Prostate gland (tissue), 2 donors: ENCODE results near the gene TEAD4. TPM values are rescaled to one million over a fixed set of nuclear protein-coding genes. Genes with fewer than 3 reads are reported as not detected.

Experiments used
- DNase-seq: peaks from one replicate; pipeline ENCODE4 v3.0.0-alpha.2; 2019; ENCODE audit warnings: low spot score
- H3K27ac ChIP-seq, 2 donors: fragments of 200-600 bp; sonication (generic); 2 replicates each; pipeline ENCODE4 v1.5.1; 2017 to 2019
- H3K27me3 ChIP-seq: fragments of 200-600 bp; sonication (generic); replicated peaks from 2 replicates; pipeline ENCODE4 v1.5.1; 2019; ENCODE audit not compliant: insufficient read depth
- H3K36me3 ChIP-seq, 2 donors: fragments of 200-600 bp; sonication (generic); 1 replicate in 1 of 2; 2 replicates in 1 of 2; pipeline versions ENCODE4 v1.5.1 to v1.8.1; 2017 to 2019
- H3K4me1 ChIP-seq: fragments of 200-600 bp; sonication (generic); replicated peaks from 2 replicates; pipeline ENCODE4 v1.5.1; 2019
- H3K4me3 ChIP-seq, 2 donors: fragments of 200-600 bp; sonication (generic); 2 replicates each; pipeline ENCODE4 v1.5.1; 2017 to 2019
- H3K9me3 ChIP-seq: fragments of 200-600 bp; sonication (generic); 2 replicates; pipeline ENCODE4 v1.5.1; 2017
- CTCF ChIP-seq, 4 experiments: fragments of 200-600 bp in 2 of 4; fragments of 450-650 bp in 2 of 4; sonication (generic) in 2 of 4; IDR thresholded peaks; 1 replicate in 3 of 4; 2 replicates in 1 of 4; pipeline ENCODE4 v1.5.1; 2016 to 2019; ENCODE audit warnings: antibody characterized with exemption in 4 of 4, mild to moderate bottlenecking in 2 of 4, moderate library complexity in 2 of 4
- POLR2A ChIP-seq: fragments of 450-650 bp; IDR thresholded peaks from one replicate; pipeline ENCODE4 v1.6.1; 2016; ENCODE audit warnings: antibody characterized with exemption, mild to moderate bottlenecking
- POLR2AphosphoS5 ChIP-seq: sonication (generic); formaldehyde crosslinking; IDR thresholded peaks from one replicate; pipeline ENCODE4 v1.6.1; 2017; ENCODE audit warnings: antibody characterized with exemption
- WGBS: methylation state at CpG from one replicate; pipeline ENCODE4 v1.1.5; 2018; 5-methylcytosine and 5-hydroxymethylcytosine counted together
- intact Hi-C: fragments of 100-400 bp; cut with DNase I; formaldehyde crosslinking; loops from one replicate; pipeline ENCODE4 v1.14.2; 2022
- total RNA-seq, 2 donors: library from RNA; depleted of rRNA; stranded (reverse); fragments of >200 nt; gene quantifications; one replicate each; pipeline ENCODE4 v1.1.0, GENCODE V29; 2016

Gene TEAD4
- total RNA-seq, 2 donors from 2014 or later, result 9.9 to 20.9 TPM

GRCh38 chr12:3009780-3010179 lies 50.6 kb downstream of the TEAD4 start:
- intact Hi-C loops, result no loop called here
- no peak for DNase-seq
- no peaks in the 10 kb centered on the region for H3K27me3 ChIP-seq
- H3K36me3 ChIP-seq, result no peaks in the 10 kb centered on the region
- 92% methylated on average over 14 of the region's 14 CpGs for WGBS
- TF ChIP-seq POLR2AphosphoS5, result no peak
- TF ChIP-seq POLR2A, result no peak
- no peak for TF ChIP-seq CTCF (IDR thresholded peaks at IDR 0.05)
- no peak overlapping the region for H3K4me3 ChIP-seq
- no peaks in the 10 kb centered on the region for H3K9me3 ChIP-seq
- H3K27ac ChIP-seq, result no peak overlapping the region
- no peaks in the 10 kb centered on the region for H3K4me1 ChIP-seq

- no peaks in the 10 kb centered on the region for H3K4me1 ChIP-seq
- WGBS, result 86% methylated on average over 22 of the region's 22 CpGs
- H3K27ac ChIP-seq, result no peak overlapping the region
Observed at GRCh38 chr12:3010214-3010930, 51.2 kb downstream of the TEAD4 start.

GRCh38 chr12:3012786-3013185 lies 53.6 kb downstream of the TEAD4 start:
- intact Hi-C loops, result no loop called here
- 94% methylated on average over 6 of the region's 6 CpGs for WGBS
- H3K4me3 ChIP-seq, result no peak overlapping the region
- no peak overlapping the region for H3K27ac ChIP-seq
- H3K27me3 ChIP-seq, result no peaks in the 10 kb centered on the region
- H3K9me3 ChIP-seq, result no peaks in the 10 kb centered on the region
- H3K36me3 ChIP-seq, result no peaks in the 10 kb centered on the region
- DNase-seq, result no peak
- TF ChIP-seq CTCF (IDR thresholded peaks at IDR 0.05) (no peak), POLR2AphosphoS5 (no peak), POLR2A (no peak)
- H3K4me1 ChIP-seq, result no peaks in the 10 kb centered on the region

More at GRCh38 chr12:3010214-3010930, 51.2 kb downstream of the TEAD4 start:
- intact Hi-C loops, result no loop called here
- H3K27me3 ChIP-seq, result no peaks in the 10 kb centered on the region
- H3K9me3 ChIP-seq, result no peaks in the 10 kb centered on the region
- no peak for DNase-seq
- no peak overlapping the region for H3K4me3 ChIP-seq
- TF ChIP-seq POLR2A, result no peak
- TF ChIP-seq CTCF (IDR thresholded peaks at IDR 0.05), result no peak
- TF ChIP-seq POLR2AphosphoS5, result no peak
- H3K36me3 ChIP-seq, result no peaks in the 10 kb centered on the region

- Histone ChIP-seq H3K27me3 (no peaks in the 10 kb centered on the region), H3K4me1 (no peaks in the 10 kb centered on the region), H3K27ac (no peak overlapping the region), H3K4me3 (no peak overlapping the region), H3K36me3 (no peaks in the 10 kb centered on the region), H3K9me3 (no peaks in the 10 kb centered on the region)
- no peak for TF ChIP-seq POLR2AphosphoS5
- DNase-seq, result no peak
- intact Hi-C loops, result no loop called here
- WGBS, result 69% methylated on average over 16 of the region's 16 CpGs
Observed at GRCh38 chr12:3014641-3015040, 55.4 kb downstream of the TEAD4 start.

GRCh38 chr12:3015356-3015755 lies 56.2 kb downstream of the TEAD4 start:
- Histone ChIP-seq H3K36me3 (no peaks in the 10 kb centered on the region), H3K4me3 (no peak overlapping the region), H3K27ac (no peak overlapping the region), H3K9me3 (no peaks in the 10 kb centered on the region), H3K4me1 (no peaks in the 10 kb centered on the region), H3K27me3 (no peaks in the 10 kb centered on the region)
- intact Hi-C loops, result no loop called here
- TF ChIP-seq CTCF (IDR thresholded peaks at IDR 0.05) (no peak), POLR2A (no peak), POLR2AphosphoS5 (no peak)
- WGBS, result 95% methylated on average over 12 of the region's 12 CpGs
- DNase-seq, result no peak
